Right lobe of liver (tissue), 6 donors: Measurements from ENCODE around the gene FAM168A. TPM values are rescaled to one million over a fixed set of nuclear protein-coding genes. Genes with fewer than 3 reads are reported as not detected.

Experiments
- ATAC-seq, 4 donors: fragments of 200-7000 bp; cut with Tn5 transposase; one replicate each; pipeline ENCODE4 v1.9.1; 2020; ENCODE audit warnings: mild to moderate bottlenecking in 4 of 4, moderate library complexity in 4 of 4
- DNase-seq, 3 donors: peaks; one replicate each; pipeline ENCODE4 v3.0.0-alpha.2; 2020
- H3K27ac ChIP-seq, 3 donors: fragments of 200-600 bp; one replicate each; pipeline ENCODE4 v1.8.0; 2022
- H3K27me3 ChIP-seq, 2 donors: fragments of 200-600 bp; one replicate each; pipeline ENCODE4 v1.8.0; 2022
- H3K36me3 ChIP-seq, 4 donors: fragments of 200-600 bp; sonication (generic) in 1 of 4; one replicate each; pipeline versions ENCODE4 v1.5.1 to v1.8.0; 2017 to 2022; ENCODE audit warnings: control low read depth in 1 of 4
- H3K4me1 ChIP-seq, 4 donors: fragments of 200-600 bp; sonication (generic) in 1 of 4; one replicate each; pipeline versions ENCODE4 v1.5.1 to v1.8.0; 2017 to 2022; ENCODE audit warnings: control low read depth in 1 of 4
- H3K4me3 ChIP-seq, 3 donors: fragments of 200-600 bp; one replicate each; pipeline ENCODE4 v1.8.0; 2022
- H3K9me3 ChIP-seq, 4 donors: fragments of 200-600 bp; sonication (generic) in 1 of 4; one replicate each; pipeline versions ENCODE4 v1.5.1 to v1.8.0; 2017 to 2022; ENCODE audit warnings: control low read depth in 1 of 4
- CTCF ChIP-seq, 4 donors: fragments of 200-600 bp in 3 of 4; fragments of 450-650 bp in 1 of 4; IDR thresholded peaks; one replicate each; pipeline versions ENCODE4 v1.5.1 to v1.8.0; 2016 to 2022; ENCODE audit warnings: antibody characterized with exemption in 4 of 4, mild to moderate bottlenecking in 2 of 4
- POLR2A ChIP-seq: fragments of 450-650 bp; IDR thresholded peaks from one replicate; pipeline ENCODE4 v1.6.1; 2017; ENCODE audit warnings: antibody characterized with exemption, mild to moderate bottlenecking
- WGBS: methylation state at CpG from one replicate; pipeline ENCODE4 v1.1.6; 2018; ENCODE audit warnings: low coverage, low lambda C conversion rate; ENCODE audit not compliant: insufficient coverage; ENCODE audit errors: missing lambda C conversion rate; 5-methylcytosine and 5-hydroxymethylcytosine counted together
- intact Hi-C, 2 donors: fragments of 100-400 bp; cut with DNase I; formaldehyde crosslinking; loops; one replicate each; pipeline versions ENCODE4 v1.11.2 to v1.14.1; 2022
- total RNA-seq, 6 experiments: library from RNA; depleted of rRNA in 2 of 6; stranded (reverse); fragments of >200 nt in 2 of 6; fragmentation: NEBNext Ultra II Directional in 3 of 6; extraction: Animal tissue kit (Norgen Biotek cat#: 25700) in 3 of 6; gene quantifications; one replicate each; pipeline versions ENCODE4 v1.1.0 to v1.2.4, GENCODE V29; 2016 to 2023
- donor health status: DM: no; HTN: yes; CAD: no.
- donor health status: DM: no; HTN: no; CAD: no.
- donor health status: DM: no; HTN: no; CAD: no.
- donor health status: DM: no; HTN: yes; CAD: no.
- donor health status: DM: no; HTN: yes; CAD: no.

Gene FAM168A
- total RNA-seq, 6 experiments from 2014 or later, result 13.0 to 21.5 (median 15.9) TPM

- no peaks in the 10 kb centered on the region for H3K27me3 ChIP-seq
- no peak overlapping the region for H3K27ac ChIP-seq
- no peaks in the 10 kb centered on the region for H3K9me3 ChIP-seq
- H3K36me3 ChIP-seq, result no peaks in the 10 kb centered on the region
- H3K4me1 ChIP-seq, result no peaks in the 10 kb centered on the region
- WGBS, result 58% methylated on average over 2 of the region's 22 CpGs
- no peak for ATAC-seq
- H3K4me3 ChIP-seq, result no peak overlapping the region
- DNase-seq, result peak in 1 of 3 donors; percentile 39
- intact Hi-C loops, result no loop called here
- no peak for TF ChIP-seq POLR2A
- no peak for TF ChIP-seq CTCF (IDR thresholded peaks at IDR 0.05)
These were observed 202.4 kb downstream of the FAM168A start for GRCh38 chr11:73395297-73396208.

- no peaks in the 10 kb centered on the region for H3K27me3 ChIP-seq
- ATAC-seq (no peak), DNase-seq (peak in 1 of 3 donors; percentile 49)
- WGBS, result no CpG with 5 or more reads among the region's 34 CpGs
- TF ChIP-seq POLR2A (no peak), CTCF (IDR thresholded peaks at IDR 0.05) (no peak)
- H3K4me3 ChIP-seq, result no peak overlapping the region
- H3K9me3 ChIP-seq, result no peaks in the 10 kb centered on the region
- intact Hi-C loops, result loop anchor here in 1 of 2 donors (5.0 kb wide), 2 partner anchors 37 to 97 kb away; no protein-coding TSS in a partner anchor
- no peak overlapping the region for H3K27ac ChIP-seq
- no peaks in the 10 kb centered on the region for H3K36me3 ChIP-seq
- no peaks in the 10 kb centered on the region for H3K4me1 ChIP-seq
These were observed 203.3 kb downstream of the FAM168A start for GRCh38 chr11:73394416-73395296.

GRCh38 chr11:73393479-73394415 is 204.2 kb downstream of the FAM168A start:
- peak; percentile 73 to 82 (median 80) for TF ChIP-seq CTCF (IDR thresholded peaks at IDR 0.05)
- no peak for TF ChIP-seq POLR2A
- Histone ChIP-seq H3K4me1 (no peaks in the 10 kb centered on the region), H3K27me3 (no peaks in the 10 kb centered on the region), H3K9me3 (no peaks in the 10 kb centered on the region), H3K36me3 (no peaks in the 10 kb centered on the region), H3K4me3 (no peak overlapping the region), H3K27ac (no peak overlapping the region)
- intact Hi-C loops, result loop anchor here in 1 of 2 donors (5.0 kb wide), 2 partner anchors 36 to 96 kb away; no protein-coding TSS in a partner anchor
- ATAC-seq (peak; percentile 80 to 87 (median 84)), DNase-seq (peak; percentile 68 to 77 (median 76))
- 60% methylated on average over 1 of the region's 16 CpGs for WGBS

- WGBS, result no CpG with 5 or more reads among the region's 7 CpGs
- Histone ChIP-seq H3K9me3 (no peaks in the 10 kb centered on the region), H3K4me3 (no peak overlapping the region), H3K27me3 (no peaks in the 10 kb centered on the region), H3K27ac (no peak overlapping the region), H3K4me1 (peaks cover 0 to 2% (median 0%) of the 10 kb centered on the region in 4 donors), H3K36me3 (no peaks in the 10 kb centered on the region)
- ATAC-seq (peak in 1 of 4 donors; percentile 13), DNase-seq (no peak)
- intact Hi-C loops, result loop anchor here in 1 of 2 donors (5.0 kb wide), 2 partner anchors 36 to 96 kb away; no protein-coding TSS in a partner anchor
- TF ChIP-seq POLR2A, result no peak
These were observed 204.9 kb downstream of the FAM168A start for GRCh38 chr11:73393011-73393380.
